Measurements from ENCODE around the gene ATP8A2. TPM values are rescaled to one million over a fixed set of nuclear protein-coding genes. Genes with fewer than 3 reads are reported as not detected.
"Not testable (repeated sequence)": the region's sequence is repeated elsewhere in the genome, so short reads cannot be mapped to it uniquely, and the experiment has no call there.

Gene ATP8A2
- total RNA-seq, 1 experiment from 2014 or later = not detected

DNA sequence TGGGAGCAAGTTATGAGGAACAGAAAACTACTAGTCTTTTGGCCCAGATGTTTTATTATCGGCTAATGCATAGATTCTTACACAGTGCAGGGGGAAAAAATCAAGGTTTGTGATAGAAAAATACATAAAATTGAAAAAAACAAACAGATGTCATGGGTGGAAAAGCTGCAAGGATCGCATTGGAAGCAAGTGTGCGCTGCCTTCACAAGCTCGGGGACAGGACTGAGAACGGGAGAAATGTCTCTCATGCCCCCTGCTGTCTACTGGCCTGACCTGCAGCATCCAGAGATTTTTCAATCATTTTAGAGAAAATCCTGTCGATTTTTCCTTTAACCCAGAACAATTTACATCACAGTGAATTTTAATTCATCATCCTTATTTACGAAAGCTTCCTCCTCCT is 700.6 kb downstream of the ATP8A2 start:
- H3K27ac ChIP-seq; H3K36me3 ChIP-seq (ENCODE audit: low read depth); DNase-seq; H3F3A ChIP-seq (ENCODE audit: insufficient read depth, low read depth); H3K9me3 ChIP-seq (ENCODE audit: insufficient read depth, low read depth); H2AFZ ChIP-seq; H3K79me2 ChIP-seq (ENCODE audit: low read depth); H3K4me3 ChIP-seq; H4K20me1 ChIP-seq (ENCODE audit: insufficient read depth); H3K4me1 ChIP-seq (replicated peaks; ENCODE audit: insufficient read depth); BruUV-seq (replicated peaks); H3K4me2 ChIP-seq; CTCF ChIA-PET; H3K9me2 ChIP-seq (ENCODE audit: insufficient read depth); POLR2A ChIA-PET (ENCODE audit: unreplicated experiment): not testable (repeated sequence)
- intact Hi-C loops (cut with micrococcal nuclease; ENCODE audit: unreplicated experiment) = loop anchor here (5.0 kb wide), 1 partner anchor 500 kb away; no protein-coding TSS in a partner anchor
- peaks cover 41% of the 10 kb centered on the region for H3K27me3 ChIP-seq (ENCODE audit: insufficient read depth, low read depth)
- peak; percentile 40; the same call in 1 of the 2 replicates for TF ChIP-seq CTCF (conservative IDR thresholded peaks at IDR 0.05)

DNA sequence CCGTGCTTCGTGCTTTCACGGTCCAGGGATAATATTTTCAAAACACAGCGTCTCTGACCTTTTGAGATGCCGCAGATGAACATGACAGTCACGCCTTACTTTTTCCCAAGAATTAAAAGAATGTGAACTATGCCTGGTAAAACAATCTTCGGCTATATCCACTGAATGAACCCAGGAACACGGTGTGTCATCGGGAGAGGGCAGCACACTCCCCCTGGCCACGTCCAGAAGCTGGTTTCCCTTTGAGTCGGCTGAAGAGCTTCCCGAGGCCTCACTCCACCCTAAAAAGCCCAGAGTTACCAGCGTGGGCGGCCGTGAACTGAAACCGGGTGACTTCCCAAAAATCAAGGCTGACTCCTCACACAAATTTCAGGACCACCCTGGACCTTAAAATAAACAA is 702.9 kb downstream of the ATP8A2 start:
- TF ChIP-seq EZH2 (IDR thresholded peaks at IDR 0.05; ENCODE audit: low read depth) = no peak
- no peak for TF ChIP-seq CTCF (conservative IDR thresholded peaks at IDR 0.05)
- H4K20me1 ChIP-seq (ENCODE audit: insufficient read depth) = no peaks in the 10 kb centered on the region
- H2AFZ ChIP-seq = no peak overlapping the region
- BruUV-seq (replicated peaks) = no TSS peak
- no peaks in the 10 kb centered on the region for H3K9me3 ChIP-seq (ENCODE audit: insufficient read depth, low read depth)
- no peak overlapping the region for H3K27ac ChIP-seq
- no peaks in the 10 kb centered on the region for H3K36me3 ChIP-seq (ENCODE audit: low read depth)
- peak in 1 of 2 experiments; percentile 0 for DNase-seq
- no peaks in the 10 kb centered on the region for H3F3A ChIP-seq (ENCODE audit: insufficient read depth, low read depth)
- H3K9me2 ChIP-seq (ENCODE audit: insufficient read depth) = no peaks in the 10 kb centered on the region
- POLR2A ChIA-PET (ENCODE audit: unreplicated experiment) = no interaction called here
- H3K4me1 ChIP-seq (replicated peaks; ENCODE audit: insufficient read depth) = no peaks in the 10 kb centered on the region
- intact Hi-C loops (cut with micrococcal nuclease; ENCODE audit: unreplicated experiment) = loop anchor here (5.0 kb wide), 1 partner anchor 502 kb away; no protein-coding TSS in a partner anchor
- no peak overlapping the region for H3K4me2 ChIP-seq
- H3K27me3 ChIP-seq (ENCODE audit: insufficient read depth, low read depth) = peaks cover 39% of the 10 kb centered on the region
- CTCF ChIA-PET = no interaction called here
- H3K79me2 ChIP-seq (ENCODE audit: low read depth) = no peaks in the 10 kb centered on the region
- no peak overlapping the region for H3K4me3 ChIP-seq

Other genes starting within 250 kb of the ATP8A2 start
- not detected in 2 replicates for gene AMER2, start 199.7 kb upstream of the ATP8A2 start, total RNA-seq (2021)
- gene MTMR6, start 84.5 kb upstream of the ATP8A2 start, total RNA-seq (2021) = 7.7 and 10.8 TPM in 2 replicates
- 50.6 and 55.1 TPM in 2 replicates for gene NUP58, start 70.3 kb upstream of the ATP8A2 start, total RNA-seq (2021)